A549 (cell line): ENCODE data around the gene COA7.

Experiments used
- EP300 ChIP-seq, 2 experiments: fragments of >200 bp; sonication (Bioruptor Twin); formaldehyde crosslinking; IDR thresholded peaks; 2 replicates in 1 of 2; 3 replicates in 1 of 2; pipeline ENCODE4 v1.6.1; 2016 to 2017
- GATA3 ChIP-seq: IDR thresholded peaks from 2 replicates; pipeline ENCODE4 v1.6.1; 2012; ENCODE audit warnings: borderline replicate concordance
- HDAC2 ChIP-seq: fragments of 200-600 bp; sonication (generic); IDR thresholded peaks from 2 replicates; pipeline ENCODE4 v1.6.1; 2016
- JUN ChIP-seq, 2 experiments: fragments of >200 bp; sonication (Bioruptor Twin); formaldehyde crosslinking; IDR thresholded peaks; 2 replicates in 1 of 2; 3 replicates in 1 of 2; pipeline ENCODE4 v1.6.1; 2016 to 2017
- KDM1A ChIP-seq: fragments of 200-600 bp; sonication (generic); IDR thresholded peaks from 2 replicates; pipeline ENCODE4 v1.6.1; 2016; ENCODE audit warnings: low read depth, mild to moderate bottlenecking
- POLR2A ChIP-seq: IDR thresholded peaks from 2 replicates; pipeline ENCODE4 v1.6.1; 2012; ENCODE audit warnings: mild to moderate bottlenecking, low read length
- RFX5 ChIP-seq: fragments of 450-650 bp; IDR thresholded peaks from 2 replicates; pipeline ENCODE4 v1.7.1; 2014; ENCODE audit warnings: antibody characterized with exemption, mild to moderate bottlenecking, moderate library complexity
- ZC3H11A ChIP-seq: fragments of 450-650 bp; IDR thresholded peaks from 2 replicates; pipeline ENCODE4 v1.6.1; 2014; ENCODE audit warnings: antibody characterized with exemption, mild to moderate bottlenecking
- ZFP36 ChIP-seq: fragments of 450-650 bp; IDR thresholded peaks from 2 replicates; pipeline ENCODE4 v1.6.1; 2014; ENCODE audit warnings: borderline replicate concordance; ENCODE audit not compliant: partially characterized antibody
- TF ChIP-seq, protein P1 (sequence below): fragments of >200 bp; sonication (Bioruptor Twin); formaldehyde crosslinking; IDR thresholded peaks from 3 replicates; pipeline ENCODE4 v1.5.1; 2016
- TF ChIP-seq, protein P2 (sequence below): IDR thresholded peaks from 2 replicates; pipeline ENCODE4 v1.6.1; 2012

DNA sequence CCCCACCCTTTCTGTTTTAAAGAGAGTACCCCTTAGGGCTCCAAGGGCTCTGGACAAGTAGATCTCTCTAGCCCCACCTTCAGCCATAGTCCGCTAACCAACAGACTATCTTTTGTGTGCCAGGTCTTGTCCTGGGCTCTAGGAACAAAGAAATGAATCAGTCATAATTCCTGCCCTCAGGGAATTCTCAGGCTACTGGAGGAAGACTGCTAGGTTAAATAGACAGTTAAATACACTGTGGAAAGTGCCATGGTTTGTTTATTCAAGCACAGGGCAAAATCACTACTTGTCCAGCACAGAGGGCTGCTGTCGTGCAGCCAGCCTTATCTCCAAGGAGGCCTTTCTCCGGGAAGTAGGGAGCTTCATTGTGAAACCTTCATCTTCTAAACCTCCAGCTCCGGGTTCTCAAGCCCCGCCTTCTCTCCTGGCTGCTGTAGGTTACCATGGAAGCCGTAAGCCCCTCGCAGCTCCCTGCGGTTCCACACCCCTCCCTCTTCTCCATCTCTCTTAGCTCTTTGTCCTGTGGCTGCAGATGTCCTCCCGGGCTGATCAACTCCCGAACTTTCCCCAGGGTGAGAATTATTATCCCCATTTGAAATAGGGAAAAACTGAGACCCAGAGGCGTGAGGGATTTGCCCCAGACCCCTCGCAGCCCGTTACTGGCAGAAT, 35.4 kb downstream of the COA7 start:
- TF ChIP-seq ZFP36 (no peak), POLR2A (no peak), RFX5 (no peak), ZC3H11A (no peak), EP300 (IDR thresholded peaks at IDR 0.05) (no peak), KDM1A (no peak), HDAC2 (no peak), GATA3 (no peak), JUN (IDR thresholded peaks at IDR 0.05) (no peak)
- TF ChIP-seq, protein P1, sequence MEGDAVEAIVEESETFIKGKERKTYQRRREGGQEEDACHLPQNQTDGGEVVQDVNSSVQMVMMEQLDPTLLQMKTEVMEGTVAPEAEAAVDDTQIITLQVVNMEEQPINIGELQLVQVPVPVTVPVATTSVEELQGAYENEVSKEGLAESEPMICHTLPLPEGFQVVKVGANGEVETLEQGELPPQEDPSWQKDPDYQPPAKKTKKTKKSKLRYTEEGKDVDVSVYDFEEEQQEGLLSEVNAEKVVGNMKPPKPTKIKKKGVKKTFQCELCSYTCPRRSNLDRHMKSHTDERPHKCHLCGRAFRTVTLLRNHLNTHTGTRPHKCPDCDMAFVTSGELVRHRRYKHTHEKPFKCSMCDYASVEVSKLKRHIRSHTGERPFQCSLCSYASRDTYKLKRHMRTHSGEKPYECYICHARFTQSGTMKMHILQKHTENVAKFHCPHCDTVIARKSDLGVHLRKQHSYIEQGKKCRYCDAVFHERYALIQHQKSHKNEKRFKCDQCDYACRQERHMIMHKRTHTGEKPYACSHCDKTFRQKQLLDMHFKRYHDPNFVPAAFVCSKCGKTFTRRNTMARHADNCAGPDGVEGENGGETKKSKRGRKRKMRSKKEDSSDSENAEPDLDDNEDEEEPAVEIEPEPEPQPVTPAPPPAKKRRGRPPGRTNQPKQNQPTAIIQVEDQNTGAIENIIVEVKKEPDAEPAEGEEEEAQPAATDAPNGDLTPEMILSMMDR, result no peak
- TF ChIP-seq, protein P2, sequence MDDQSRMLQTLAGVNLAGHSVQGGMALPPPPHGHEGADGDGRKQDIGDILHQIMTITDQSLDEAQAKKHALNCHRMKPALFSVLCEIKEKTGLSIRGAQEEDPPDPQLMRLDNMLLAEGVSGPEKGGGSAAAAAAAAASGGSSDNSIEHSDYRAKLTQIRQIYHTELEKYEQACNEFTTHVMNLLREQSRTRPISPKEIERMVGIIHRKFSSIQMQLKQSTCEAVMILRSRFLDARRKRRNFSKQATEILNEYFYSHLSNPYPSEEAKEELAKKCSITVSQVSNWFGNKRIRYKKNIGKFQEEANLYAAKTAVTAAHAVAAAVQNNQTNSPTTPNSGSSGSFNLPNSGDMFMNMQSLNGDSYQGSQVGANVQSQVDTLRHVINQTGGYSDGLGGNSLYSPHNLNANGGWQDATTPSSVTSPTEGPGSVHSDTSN, result no peak
